Measurements from ENCODE around the gene BAIAP2L2.
"Not testable (repeated sequence)": the region's sequence is repeated elsewhere in the genome, so short reads cannot be mapped to it uniquely, and the experiment has no call there.

BAIAP2L2 gene

DNA sequence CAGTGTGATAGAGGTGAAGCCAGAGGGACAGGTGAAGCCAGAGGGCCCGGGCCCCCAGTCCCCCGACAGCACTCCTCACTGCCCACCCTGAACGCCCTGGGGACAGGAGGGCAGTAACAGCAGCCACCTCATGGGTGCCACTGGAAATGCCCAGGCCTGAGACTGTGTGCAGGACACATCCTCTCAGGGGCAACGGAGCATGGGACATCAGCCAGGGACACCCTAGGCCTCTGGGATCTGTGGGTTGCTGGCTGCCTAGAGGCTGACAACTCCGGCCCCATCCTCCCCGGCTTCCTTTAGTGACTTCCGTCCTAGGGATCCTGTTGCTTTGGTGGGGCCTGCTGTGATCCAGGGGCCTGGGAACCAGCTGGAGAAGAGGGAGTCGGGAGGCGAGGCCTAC, 17.4 kb upstream of the BAIAP2L2 start:
- DNase-seq, result no peak

DNA sequence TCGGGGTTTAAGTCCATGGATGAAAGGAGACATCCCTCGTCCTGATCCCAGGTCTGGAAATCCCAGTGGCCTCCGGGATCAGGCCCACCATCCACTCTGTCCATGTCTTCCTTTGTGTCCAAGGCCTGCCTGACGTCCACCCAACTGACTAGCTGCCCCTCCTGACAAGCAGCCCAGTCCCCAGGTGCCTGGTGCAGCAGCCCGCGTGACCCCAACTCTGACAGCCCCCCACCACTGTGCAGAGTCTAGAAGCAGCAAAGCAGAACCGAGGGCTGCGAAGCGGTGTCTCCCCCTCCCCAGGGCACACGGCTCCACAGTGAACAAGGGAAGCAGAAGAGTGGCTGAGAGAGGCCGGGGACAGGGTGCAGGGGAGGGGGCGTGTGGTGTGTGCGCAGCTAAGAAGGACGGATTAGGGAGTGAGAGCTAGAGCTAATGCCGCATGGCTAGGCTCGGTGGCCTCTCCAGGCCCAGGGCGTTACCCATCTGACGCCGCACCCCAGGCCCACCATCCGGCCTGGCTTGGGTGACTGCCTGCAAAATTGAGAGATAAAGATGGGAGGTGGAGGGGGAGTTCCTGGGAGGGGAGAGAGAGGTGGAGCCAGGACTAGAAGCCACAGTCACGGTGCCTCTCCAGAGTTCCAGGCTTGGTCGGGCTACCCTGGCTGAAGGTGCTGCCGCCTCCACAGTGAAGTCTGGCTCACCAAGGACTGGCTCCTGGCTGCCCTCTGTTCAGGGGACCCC, 16.6 kb upstream of the BAIAP2L2 start:
- no peak for DNase-seq

- DNase-seq, result no peak
Measured at GRCh38 chr22:38125751-38126201, 15.3 kb upstream of the BAIAP2L2 start.

DNA sequence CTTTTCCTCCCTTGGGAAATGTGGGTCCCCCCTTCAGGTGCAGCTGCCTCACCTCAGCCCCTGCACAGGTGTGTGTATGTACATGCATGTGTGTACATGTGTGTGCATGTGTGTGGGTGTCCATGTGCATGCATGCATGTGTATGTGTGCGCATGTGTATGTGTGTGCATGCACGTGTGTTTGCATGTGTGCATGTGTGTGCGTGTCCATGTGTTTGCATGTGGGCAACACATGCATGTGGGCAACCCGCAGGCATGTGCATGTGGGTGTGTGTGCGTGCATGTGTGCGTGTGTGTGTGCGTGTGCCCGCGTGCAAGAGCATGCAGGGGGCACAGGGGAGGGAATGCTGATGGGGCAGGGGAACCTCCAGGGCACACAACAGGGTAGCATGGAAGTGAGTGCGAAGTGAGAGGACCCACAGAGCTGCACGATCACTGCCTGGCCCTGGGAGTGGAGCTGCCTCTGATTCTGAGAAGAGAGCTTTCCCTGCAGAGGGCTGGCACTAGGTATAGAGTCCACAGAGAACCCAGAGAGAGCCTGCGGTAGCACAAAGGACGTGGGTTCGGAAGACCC, 14.6 kb upstream of the BAIAP2L2 start:
- DNase-seq, result no peak

DNA sequence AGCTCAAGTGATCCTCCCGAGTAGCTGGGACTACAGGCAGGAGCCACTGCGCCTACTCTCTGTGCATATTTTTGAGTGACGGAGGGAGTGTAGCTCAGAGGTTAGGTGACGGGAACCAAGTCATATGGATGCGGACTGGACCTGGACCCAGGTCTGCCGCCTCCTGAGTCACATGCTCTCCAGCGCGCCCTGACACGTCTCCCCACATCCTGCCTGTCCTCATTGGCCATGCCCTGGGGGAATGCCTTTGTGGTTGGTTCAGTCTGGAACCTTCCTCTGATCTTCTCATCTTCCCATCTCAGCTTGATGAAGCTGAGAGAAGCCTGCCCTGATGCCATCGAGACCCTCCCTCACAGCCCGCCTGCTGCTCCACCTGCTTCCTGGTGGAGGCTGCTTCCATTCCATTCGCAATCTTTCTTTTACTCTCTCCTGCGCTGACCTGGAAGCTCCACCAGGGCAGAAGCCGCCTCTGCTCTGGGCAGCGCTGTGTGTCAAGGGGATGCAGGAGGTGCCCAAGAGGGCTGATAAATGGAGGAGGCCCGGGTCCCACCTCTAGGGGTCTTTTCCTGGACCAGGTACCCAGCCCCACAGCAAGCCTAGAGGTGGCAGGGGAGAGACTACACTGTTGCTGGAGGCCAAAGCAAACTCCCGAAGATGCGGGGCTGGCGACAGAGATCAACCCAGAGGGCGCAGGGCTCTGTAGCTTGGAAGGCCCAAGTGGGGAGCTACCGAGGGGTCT, 13.9 kb upstream of the BAIAP2L2 start:
- no peak for DNase-seq

- no peak for DNase-seq
Measured at GRCh38 chr22:38122616-38123015, 12.1 kb upstream of the BAIAP2L2 start.

GRCh38 chr22:38120359-38121110, 10.1 kb upstream of the BAIAP2L2 start:
- DNase-seq, result no peak

DNA sequence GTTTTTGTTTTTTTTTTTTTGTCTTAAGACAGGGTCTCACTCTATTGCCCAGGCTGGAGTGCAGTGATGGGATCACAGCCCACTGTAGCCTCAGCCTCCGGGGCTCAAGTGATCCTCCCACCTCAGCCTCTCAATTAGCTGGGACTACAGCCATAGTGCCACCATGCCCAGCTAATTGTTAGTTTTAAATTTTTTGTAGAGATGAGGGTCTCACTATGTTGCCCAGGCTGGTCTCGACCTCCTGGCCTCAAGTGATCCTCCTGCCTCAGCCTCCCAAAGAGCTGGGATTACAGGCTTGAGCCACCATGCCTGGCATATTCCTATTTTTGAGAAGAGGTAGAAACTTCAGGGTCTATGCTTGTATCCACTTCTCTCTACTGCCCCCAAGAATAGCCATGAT, 8.3 kb upstream of the BAIAP2L2 start:
- DNase-seq, result not testable (repeated sequence)

DNA sequence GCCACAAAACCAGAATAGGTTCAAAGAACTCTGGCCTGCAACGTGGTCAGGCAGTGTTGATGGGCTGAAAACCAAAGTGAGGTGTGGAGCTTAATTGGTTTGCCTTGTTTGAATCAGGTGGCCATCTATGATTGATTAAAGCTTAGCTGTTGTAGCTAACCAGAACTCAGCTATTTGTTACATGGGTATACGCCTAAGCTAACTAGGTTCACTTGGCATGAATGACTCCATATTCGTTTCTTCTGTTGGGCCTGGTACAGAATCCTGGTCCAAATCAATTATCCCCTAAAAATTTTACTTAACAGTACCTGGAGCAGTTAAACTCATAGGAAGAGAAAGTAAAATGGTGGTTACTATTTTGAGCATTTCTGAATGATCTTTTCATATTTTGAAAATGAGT, 7.7 kb upstream of the BAIAP2L2 start:
- no peak for DNase-seq

DNA sequence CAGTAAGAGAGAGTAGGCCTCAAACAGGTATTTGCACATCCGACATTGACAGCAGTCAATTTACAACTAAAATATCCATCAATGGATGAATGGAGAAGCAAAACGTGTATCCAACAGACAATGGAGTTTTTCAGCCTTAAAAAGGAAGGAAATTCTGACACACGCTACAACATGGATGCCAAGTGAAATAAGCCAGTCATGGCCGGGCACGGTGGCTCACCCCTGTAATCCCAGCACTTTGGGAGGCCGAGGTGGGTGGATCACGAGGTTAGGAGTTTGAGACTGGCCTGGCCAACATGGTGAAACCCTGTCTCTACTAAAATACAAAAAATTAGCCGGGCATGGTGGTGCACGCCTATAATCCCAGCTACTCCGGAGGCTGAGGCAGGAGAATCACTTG, 7.1 kb upstream of the BAIAP2L2 start:
- not testable (repeated sequence) for DNase-seq

- DNase-seq, result no peak
Measured at GRCh38 chr22:38115423-38116205, 5.1 kb upstream of the BAIAP2L2 start.

GRCh38 chr22:38114484-38115398, 4.3 kb upstream of the BAIAP2L2 start:
- DNase-seq, result peak; percentile 78

- no peak for DNase-seq
Measured at GRCh38 chr22:38112381-38112780, 1.9 kb upstream of the BAIAP2L2 start.

DNA sequence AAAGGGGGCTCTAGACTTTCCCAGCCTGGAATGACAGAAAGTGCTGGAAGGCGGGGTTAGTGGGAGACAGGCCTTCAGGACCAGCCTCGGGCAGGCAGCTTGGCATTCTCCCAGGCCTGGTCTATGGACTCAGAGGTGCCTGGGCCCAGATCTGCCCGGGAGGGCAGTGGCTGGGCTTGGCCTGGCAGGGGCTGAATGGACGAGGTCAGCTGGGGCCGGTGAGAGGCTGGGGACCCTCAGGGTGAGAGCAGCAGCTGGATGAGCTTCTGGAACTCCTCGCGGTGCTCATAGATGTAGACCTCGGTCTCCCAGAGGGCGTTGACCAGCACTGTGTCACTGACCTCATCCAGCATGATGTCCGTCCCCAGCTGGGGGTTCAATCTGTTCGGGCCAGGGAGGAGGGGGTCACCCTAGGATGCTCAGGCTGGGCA, 1.5 kb upstream of the BAIAP2L2 start:
- no peak for DNase-seq

DNA sequence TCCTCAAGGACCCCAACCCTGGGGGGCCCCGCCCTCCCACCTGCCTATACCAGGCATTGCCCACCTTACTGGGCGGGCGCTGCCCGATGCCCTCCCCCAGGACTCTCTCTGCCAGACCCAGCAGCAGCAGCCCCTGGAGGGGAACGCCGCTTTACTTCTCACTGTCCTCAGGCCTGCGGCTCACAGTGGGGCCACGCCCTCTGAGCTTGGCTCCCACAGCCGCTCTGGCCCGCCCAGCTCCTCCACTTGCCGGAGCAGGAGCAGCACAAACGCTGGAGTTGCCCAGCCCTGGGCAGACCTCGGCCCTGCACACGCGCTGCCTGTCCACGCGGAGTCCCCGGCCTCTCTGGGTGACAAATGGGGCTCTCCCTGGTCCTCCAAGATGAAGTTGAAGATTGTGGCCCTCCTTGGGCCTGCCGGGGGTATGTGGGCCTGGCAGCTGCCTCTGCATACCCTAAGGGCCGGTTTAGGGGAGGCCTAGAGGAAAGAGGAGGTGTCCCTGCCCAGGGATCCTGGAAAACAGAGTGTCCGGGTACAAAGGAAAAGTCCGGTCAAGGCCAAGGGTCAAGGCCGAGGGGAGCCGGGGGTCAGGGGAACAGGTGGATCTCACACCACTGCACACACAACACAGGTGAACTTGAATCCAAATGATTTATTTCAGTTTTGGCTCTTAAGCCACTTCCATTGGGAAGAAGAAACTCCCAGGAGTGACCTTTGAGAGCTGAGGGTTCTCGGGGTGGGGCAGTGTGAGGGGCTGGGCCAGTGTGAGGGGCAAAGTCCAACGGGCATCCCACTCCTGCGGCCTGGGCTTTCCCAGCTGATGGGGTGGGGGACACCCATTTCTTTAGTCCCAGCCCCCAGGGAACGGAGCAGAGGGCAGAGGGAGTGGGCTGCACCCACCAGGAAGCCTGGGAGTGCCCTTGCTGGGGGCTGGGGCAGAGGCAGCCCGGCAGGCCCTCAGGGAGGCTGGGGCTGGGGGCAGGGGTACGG, 674 bp upstream of the BAIAP2L2 start:
- DNase-seq, result no peak

- DNase-seq, result peak; percentile 20
Measured at GRCh38 chr22:38109371-38110001, 998 bp downstream of the BAIAP2L2 start.

- no peak for DNase-seq
Measured at GRCh38 chr22:38108561-38109319, 1.7 kb downstream of the BAIAP2L2 start.

DNA sequence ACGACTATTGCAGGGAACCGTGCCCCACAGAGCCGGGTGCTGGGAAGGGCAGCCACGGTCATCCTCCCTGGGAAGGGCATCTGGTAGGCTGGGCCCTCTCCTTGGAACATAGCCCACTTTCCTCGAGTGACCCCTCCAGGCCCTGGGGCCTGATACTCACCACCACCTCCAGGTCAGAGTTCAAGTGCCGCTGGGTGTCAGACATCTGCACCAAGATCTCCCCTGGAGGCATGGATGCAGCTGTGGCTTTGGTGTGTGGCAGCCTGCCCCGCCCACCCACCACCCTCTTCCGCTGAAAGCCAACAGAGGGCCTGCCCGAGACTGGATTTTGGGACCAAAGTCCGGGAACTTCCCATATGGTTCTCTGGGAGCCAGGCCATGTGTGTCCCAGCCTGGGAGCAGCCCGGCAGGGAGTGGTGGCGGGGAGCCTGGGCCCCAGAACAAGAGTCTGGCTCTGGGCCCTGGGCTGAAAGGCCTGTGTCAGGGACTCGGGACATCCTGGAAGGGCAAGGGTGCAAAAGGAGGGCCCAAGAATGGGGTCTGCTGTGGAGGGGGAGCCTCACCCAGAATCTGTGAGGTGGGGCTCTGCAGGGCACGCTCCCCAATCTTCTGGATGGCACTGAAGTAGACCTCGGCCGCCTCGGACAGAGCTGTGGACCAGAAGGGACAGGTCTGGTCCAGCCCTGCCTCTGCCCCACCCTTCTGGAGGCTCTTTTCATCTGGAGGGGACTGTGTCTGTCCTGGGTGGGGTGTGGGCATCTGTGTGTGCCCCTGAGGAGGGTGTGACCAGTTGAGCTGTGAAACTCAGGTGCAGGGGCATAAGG, 2.6 kb downstream of the BAIAP2L2 start:
- no peak for DNase-seq
